ENCODE results near the gene ATP5F1D.

Gene ATP5F1D

GRCh38 chr19:1259876-1260748 is 18.6 kb downstream of the ATP5F1D start:
- DNase-seq: no peak

GRCh38 chr19:1260749-1261537 is 19.4 kb downstream of the ATP5F1D start:
- DNase-seq: peak; percentile 94

GRCh38 chr19:1261538-1261797 is 19.9 kb downstream of the ATP5F1D start:
- no peak for DNase-seq

DNA sequence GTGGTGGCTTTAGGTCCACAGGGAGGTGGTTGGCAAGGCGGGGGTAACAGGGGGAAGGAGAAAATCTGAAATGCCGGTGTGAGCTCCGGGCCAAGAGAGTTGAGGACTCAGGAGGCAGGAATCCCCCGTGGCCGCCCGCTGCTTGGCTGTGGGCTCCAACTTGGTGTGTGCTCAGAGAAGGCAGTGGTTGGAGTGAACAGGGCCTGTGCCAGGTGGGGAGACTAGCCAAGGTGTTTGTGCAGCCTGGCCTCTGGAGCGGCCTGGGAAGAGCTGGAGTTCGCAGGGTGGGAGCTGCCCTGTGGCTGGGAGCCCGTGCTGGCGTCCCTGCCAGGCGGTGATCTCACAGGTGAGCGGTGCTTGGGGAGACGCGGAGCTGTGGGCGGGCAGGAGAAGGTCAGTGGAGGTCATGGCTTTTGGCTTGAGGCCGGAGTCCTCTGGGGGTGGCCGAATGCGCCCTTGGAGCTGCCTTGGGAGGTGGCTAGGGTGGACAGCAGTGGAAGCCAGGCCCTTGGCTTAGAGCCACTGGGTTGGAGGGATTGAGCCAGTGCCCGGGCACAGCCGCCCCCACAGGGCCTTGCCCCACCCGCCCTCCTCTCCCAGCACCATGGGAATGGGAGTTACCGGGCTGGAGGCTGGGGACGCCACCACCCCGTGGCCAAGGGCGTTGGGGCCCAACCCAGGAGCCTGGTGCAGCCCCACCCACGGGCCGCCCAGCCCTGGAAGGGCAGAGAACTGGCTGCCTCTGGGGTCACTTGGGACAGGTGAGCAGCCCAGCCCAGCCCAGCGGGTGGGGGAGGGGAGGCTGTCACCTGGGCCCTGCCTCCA is 20.5 kb downstream of the ATP5F1D start:
- DNase-seq: no peak

DNA sequence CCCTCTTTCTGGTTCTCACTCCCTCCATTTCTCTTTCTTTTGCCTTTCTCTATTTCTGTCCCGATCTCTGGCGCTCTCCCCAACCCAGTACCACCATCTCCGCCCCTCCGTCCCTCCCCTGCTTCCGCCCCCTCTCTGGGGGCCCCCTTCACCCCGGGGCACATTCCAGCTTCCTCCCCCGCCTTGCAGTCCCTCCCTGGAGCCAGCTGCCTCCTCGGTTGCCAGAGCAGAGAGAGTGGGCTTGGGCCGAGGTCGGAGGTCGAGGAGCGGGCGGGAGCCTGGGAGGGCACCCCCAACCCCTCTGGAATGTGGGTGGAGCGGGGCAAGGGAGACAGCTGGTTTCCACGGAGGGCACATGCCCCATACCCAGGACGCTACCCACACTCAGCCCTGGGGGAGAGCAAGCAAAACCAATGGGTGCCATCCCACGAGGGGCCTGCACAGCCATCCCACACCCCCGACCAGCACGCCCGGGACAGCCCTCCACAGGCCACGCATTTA is 21.1 kb downstream of the ATP5F1D start:
- DNase-seq: no peak

DNA sequence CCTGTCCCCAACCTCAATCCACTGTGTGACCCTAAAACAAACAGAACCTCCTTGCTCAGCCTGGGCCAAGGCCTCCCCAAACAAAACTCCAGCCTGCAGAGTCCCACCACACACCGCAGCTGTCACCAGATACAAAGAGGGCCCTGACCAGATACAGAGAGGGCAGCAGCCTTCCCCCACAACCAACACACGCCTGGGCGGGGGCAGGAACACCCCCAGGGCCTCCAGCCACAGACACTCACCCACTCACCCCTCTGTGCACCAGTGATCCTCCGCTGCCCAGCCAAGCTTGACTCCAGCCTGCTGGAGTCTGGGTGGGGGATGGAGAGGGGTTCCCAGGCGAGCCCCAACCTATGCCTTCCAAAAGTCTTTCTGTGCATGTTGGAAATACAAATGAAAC is 21.6 kb downstream of the ATP5F1D start:
- DNase-seq: no peak

DNA sequence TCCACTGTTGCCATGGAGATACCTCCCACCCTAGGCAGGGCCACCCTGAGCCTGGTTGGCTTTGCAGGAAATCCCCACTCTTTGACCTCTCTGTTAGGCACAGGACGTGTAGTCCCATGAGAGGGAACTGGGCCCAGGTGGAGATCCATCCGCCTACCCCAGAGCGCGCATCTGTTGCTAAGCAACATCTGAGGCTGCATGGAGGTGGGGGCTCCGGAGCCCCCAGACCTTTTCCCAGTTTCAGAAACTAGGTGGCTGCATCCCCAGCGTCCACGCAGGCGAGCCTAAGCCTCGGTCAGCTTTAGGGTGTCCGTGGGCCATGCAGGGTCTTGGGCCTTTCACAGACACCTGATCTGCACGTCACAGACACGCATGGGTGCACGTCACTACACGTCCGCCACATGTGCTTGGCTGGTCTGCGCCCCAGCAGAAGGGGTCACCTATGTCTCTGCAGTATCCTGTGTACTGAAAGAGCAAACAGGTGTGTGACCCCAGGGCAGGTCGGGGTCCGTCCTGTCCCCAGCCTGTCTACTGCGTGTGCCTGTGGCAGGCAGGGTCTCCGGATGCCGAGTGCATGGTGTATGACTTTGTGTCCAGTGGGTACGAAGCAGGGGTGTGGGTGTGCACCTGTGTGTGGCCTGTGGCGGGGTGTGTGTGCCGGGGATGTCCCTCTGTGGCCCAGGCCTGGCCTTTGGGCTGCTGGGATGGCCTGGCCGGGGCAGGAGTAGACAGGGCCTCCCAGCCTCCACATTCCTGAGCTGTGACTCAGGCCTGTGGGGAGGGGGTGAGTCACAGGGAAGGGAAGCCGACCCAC is 23.5 kb downstream of the ATP5F1D start:
- no peak for DNase-seq

GRCh38 chr19:1265615-1266128 is 24.1 kb downstream of the ATP5F1D start:
- DNase-seq: no peak

- peak; percentile 65 for DNase-seq
Observed at GRCh38 chr19:1266129-1266915, 24.8 kb downstream of the ATP5F1D start.

DNA sequence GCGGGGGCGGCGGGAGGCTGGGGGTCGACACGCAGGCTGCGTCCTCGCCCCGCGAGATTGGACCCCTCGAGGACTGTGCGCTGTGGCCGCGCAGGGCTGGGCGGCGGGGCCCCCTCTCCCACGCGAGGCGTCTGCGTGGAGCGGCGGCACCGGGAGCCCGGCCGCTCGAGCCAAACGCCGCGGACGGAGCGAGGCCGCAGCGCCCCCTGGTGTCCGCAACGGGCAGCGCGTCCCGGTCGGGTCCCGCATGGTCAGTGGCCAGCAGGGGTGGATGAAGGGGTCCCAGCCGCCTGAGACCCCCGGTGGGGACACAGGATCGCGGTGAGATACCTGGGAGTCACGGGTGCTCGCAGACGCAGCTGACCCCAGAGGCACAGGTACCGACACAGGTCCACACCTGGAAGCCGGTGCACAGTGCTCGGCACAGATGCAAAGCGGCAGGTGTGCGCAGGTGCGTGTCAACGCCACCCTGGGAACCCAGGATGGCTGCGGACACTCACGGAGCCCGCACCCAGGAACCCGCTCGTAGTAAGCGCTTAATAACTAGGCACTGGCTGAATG is 25.4 kb downstream of the ATP5F1D start:
- DNase-seq: no peak

DNA sequence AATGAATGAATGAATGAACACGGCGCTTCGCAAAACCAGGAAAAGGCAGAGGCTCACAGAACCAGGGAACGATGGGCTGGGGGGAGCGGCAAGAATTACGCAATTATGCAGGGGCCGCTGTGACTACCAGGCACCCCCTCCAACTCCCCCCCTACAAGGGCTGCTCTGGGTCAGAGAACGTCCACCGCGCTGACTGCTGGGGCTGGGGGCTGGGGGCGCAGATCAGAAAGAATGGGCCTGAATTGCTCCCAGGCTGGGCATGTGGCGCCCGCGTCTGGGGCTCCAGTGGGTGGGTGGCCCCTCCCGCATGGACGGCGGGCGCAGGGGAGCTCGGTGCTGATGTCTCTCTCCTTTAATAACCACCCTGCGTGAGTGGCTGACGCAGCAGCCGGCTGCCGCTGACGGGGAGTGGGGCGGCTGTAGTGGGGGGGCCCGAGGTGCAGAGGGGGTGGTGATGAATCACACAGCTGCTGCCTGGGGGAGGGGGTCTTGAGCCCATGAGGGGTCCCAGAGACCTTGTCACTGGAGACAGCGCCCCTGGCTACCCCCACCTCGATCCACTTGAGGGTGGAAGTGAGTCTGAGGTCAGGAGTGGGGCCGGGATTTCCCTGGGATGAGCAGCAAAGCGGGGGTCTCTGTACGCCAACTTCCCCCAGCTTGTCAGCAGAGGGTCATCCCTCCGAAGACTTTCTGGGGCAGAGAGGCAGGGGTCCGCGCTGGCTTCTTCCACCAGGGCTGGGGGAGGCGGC is 26.1 kb downstream of the ATP5F1D start:
- DNase-seq: no peak

DNA sequence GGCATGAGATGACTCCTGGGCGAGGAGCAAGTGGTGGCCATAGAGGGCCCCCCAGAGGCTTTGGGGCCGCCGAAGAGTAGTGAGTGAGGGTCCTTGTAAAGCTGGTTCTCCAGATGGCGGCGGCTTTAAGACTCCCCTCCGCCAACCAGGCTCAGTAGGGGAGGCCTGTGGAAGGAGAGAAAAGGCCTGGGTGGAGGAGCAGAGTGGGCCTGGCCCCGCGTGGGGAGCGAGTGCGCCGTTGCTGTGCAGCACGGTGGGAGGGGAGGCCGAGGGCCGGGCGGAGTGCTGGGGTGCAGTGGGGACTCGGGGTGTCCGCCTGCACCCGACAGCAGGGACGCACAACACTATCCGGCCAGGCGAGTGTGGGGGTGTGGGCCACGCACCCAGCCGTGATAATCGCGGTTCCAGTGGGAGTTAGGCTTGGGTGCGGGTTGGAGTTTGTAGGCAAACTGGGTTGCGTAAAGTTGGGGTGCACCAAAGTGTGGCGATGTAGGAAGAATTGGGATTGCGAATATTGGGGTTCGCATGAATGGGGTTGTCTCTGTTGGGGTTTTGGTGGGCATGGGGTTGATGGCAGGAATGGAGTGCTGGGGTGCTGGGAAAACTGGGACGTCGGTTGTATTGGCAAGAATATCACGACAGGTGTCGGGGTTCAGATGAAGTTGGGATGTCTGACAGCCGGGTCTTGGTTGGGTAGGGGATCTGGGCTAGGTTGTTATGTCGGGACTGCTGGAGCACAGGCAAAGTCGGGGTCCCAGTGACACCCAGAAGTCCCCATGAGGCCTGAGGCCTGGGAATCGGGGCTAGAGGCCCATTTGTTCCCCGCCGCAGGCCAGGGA is 26.9 kb downstream of the ATP5F1D start:
- DNase-seq: no peak

GRCh38 chr19:1269065-1269477 is 27.5 kb downstream of the ATP5F1D start, which contains the start of gene CIRBP:
CIRBP (plus strand) TSS chr19:1269332; CDS start chr19:1270934, 1,602 bp downstream.
- peak; percentile 96 for DNase-seq

GRCh38 chr19:1269478-1270212 is 28.1 kb downstream of the ATP5F1D start:
- peak; percentile 76 for DNase-seq

DNA sequence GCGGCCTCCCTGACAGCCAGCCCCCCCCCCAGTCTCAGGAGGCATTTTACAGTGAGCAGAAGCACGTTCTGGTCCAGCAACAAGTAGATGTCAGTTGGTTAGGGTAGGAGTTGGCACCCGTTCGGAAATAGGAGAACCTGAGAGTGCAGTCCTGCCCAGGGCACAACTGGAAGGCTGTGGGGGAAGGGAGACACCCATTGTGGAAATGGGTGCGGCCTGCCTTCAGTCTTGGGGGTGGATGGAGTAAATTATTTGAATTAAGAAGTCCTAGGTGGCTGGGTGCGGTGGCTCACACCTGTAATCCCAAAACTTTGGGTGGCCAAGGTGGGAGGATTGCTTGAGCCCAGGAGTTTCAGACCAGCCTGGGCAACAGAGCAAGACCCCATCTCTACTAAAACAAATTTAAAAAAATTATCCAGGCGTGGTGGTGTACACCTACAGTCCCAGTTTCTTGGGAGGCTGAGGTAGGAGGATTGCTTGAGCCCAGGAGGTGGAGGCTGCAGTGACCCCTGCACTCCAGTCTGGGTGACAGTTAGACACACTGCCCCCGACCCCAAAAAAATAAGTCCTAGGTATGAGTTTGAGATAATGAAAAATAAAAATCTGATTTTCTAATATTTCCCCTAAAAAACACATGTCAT is 28.8 kb downstream of the ATP5F1D start:
- no peak for DNase-seq

DNA sequence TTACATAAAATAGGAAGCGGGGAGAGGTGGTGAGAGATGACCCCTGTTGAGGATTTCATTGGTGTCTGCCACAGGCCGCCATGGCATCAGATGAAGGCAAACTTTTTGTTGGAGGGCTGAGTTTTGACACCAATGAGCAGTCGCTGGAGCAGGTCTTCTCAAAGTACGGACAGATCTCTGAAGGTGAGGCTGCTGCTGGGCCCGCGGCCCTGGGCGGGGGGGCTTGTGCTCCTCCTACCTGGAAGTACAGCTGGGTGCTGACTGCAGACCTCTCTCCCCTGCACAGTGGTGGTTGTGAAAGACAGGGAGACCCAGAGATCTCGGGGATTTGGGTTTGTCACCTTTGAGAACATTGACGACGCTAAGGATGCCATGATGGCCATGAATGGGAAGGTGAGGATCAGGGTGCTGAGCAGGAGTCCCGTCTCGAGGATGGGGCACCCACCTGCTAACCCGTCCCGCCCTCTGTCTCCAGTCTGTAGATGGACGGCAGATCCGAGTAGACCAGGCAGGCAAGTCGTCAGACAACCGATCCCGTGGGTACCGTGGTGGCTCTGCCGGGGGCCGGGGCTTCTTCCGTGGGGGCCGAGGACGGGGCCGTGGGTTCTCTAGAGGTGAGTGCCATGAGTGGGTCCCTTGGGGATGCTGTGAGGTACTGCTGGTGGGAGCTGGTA is 29.4 kb downstream of the ATP5F1D start:
- DNase-seq: no peak

All from NCI-H1092 (cell line).